ENCODE data around the gene APOH. TPM values are rescaled to one million over a fixed set of nuclear protein-coding genes. Genes with fewer than 3 reads are reported as not detected.

Gene APOH
- total RNA-seq: not detected in 2 replicates

- no peak within 1 kb of the TSS for H3K27ac Mint-ChIP-seq
- H3K36me3 Mint-ChIP-seq (ENCODE audit: low read depth): no peaks in the 10 kb centered on the region
- CTCF ChIA-PET: no interaction called here
Measured at GRCh38 chr17:66228887-66229782, at the start of gene APOH. Gene APOH (minus strand): TSS chr17:66229415. CDS start chr17:66229379, 36 bp downstream.

GRCh38 chr17:66277191-66277590 is 48.0 kb upstream of the APOH start:
- POLR2A ChIA-PET: no interaction called here
- Mint-ChIP-seq H3K27ac (no peak overlapping the region), H3K4me1 (no peaks in the 10 kb centered on the region), H3K4me3 (no peak overlapping the region), H3K27me3 (peaks cover 10% of the 10 kb centered on the region), H3K36me3 (ENCODE audit: low read depth) (no peaks in the 10 kb centered on the region), H3K9me3 (no peaks in the 10 kb centered on the region)
- intact Hi-C loops (cut with micrococcal nuclease): no loop called here
- no peak for ATAC-seq (ENCODE audit: low read depth)
- TF ChIP-seq CTCF (IDR thresholded peaks at IDR 0.05): no peak
- CTCF ChIA-PET: no interaction called here
- DNase-seq: no peak

More at GRCh38 chr17:66228887-66229782, at the start of gene APOH:
- ATAC-seq (ENCODE audit: low read depth) (no peak), DNase-seq (no peak)
- TF ChIP-seq CTCF (IDR thresholded peaks at IDR 0.05): no peak
- H3K9me3 Mint-ChIP-seq: no peaks in the 10 kb centered on the region
- intact Hi-C loops (cut with micrococcal nuclease): no loop called here
- H3K4me1 Mint-ChIP-seq: no peaks in the 10 kb centered on the region
- POLR2A ChIA-PET: no interaction called here
- H3K27me3 Mint-ChIP-seq: peaks cover 12% of the 10 kb centered on the region
- H3K4me3 Mint-ChIP-seq: no peak within 1 kb of the TSS

- no peak for DNase-seq
- Mint-ChIP-seq H3K27me3 (peaks cover 8% of the 10 kb centered on the region), H3K27ac (no peak overlapping the region), H3K9me3 (no peaks in the 10 kb centered on the region), H3K4me3 (no peak overlapping the region), H3K4me1 (no peaks in the 10 kb centered on the region), H3K36me3 (ENCODE audit: low read depth) (no peaks in the 10 kb centered on the region)
- ChIA-PET POLR2A (no interaction called here), CTCF (no interaction called here)
- no peak for ATAC-seq (ENCODE audit: low read depth)
- no peak for TF ChIP-seq CTCF (IDR thresholded peaks at IDR 0.05)
- intact Hi-C loops (cut with micrococcal nuclease): no loop called here
Measured at GRCh38 chr17:66276328-66276937, 47.2 kb upstream of the APOH start.

- no peak for TF ChIP-seq CTCF (IDR thresholded peaks at IDR 0.05)
- ATAC-seq (ENCODE audit: low read depth) (no peak), DNase-seq (no peak)
- H3K36me3 Mint-ChIP-seq (ENCODE audit: low read depth): no peaks in the 10 kb centered on the region
- ChIA-PET CTCF (no interaction called here), POLR2A (no interaction called here)
- intact Hi-C loops (cut with micrococcal nuclease): no loop called here
- H3K4me1 Mint-ChIP-seq: no peaks in the 10 kb centered on the region
- H3K27ac Mint-ChIP-seq: no peak overlapping the region
- H3K4me3 Mint-ChIP-seq: no peak overlapping the region
- peaks cover 8% of the 10 kb centered on the region for H3K27me3 Mint-ChIP-seq
- H3K9me3 Mint-ChIP-seq: no peaks in the 10 kb centered on the region
Measured at GRCh38 chr17:66275651-66276050, 46.4 kb upstream of the APOH start.

- H3K27me3 Mint-ChIP-seq: peaks cover 8% of the 10 kb centered on the region
- no peak overlapping the region for H3K4me3 Mint-ChIP-seq
- no peak overlapping the region for H3K27ac Mint-ChIP-seq
- intact Hi-C loops (cut with micrococcal nuclease): no loop called here
- CTCF ChIA-PET: no interaction called here
- DNase-seq (no peak), ATAC-seq (ENCODE audit: low read depth) (no peak)
- peaks cover 3% of the 10 kb centered on the region for H3K9me3 Mint-ChIP-seq
- H3K4me1 Mint-ChIP-seq: no peaks in the 10 kb centered on the region
- no peaks in the 10 kb centered on the region for H3K36me3 Mint-ChIP-seq (ENCODE audit: low read depth)
- POLR2A ChIA-PET: no interaction called here
- TF ChIP-seq CTCF (IDR thresholded peaks at IDR 0.05): no peak
Measured at GRCh38 chr17:66273586-66273848, 44.3 kb upstream of the APOH start.

All from activated B cell treated with CpG ODN at 0.5 μM for 24 hours (primary cell).